ENCODE measurements around the gene WDR62. TPM values are rescaled to one million over a fixed set of nuclear protein-coding genes. Genes with fewer than 3 reads are reported as not detected.

The WDR62 gene
- total and polyA plus RNA-seq, 2 of the 8 experiments (the other 6 are each of a cell fraction or from before 2014, with no cell fraction given) = 28.2 to 39.5 TPM

DNA sequence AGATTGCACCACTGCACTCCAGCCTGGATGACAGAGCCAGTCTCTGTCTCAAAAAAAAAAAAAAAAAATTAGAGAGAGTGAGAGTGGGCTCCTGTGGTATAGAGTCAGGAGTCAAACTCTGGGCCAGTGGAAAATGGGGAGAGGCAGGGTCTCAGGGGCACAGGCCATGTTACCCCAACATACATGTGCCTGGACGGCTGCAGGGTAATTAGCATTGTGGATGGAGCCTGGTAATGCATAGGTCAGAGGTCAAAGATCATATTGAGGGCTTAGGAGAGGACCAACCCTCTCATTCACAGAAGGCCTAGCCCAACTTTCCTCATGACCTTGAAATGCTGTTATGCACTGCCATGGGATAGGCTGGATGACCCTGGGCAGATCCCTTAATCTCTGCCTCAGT is 29.2 kb upstream of the WDR62 start (continued):
- TF ChIP-seq, protein P1, sequence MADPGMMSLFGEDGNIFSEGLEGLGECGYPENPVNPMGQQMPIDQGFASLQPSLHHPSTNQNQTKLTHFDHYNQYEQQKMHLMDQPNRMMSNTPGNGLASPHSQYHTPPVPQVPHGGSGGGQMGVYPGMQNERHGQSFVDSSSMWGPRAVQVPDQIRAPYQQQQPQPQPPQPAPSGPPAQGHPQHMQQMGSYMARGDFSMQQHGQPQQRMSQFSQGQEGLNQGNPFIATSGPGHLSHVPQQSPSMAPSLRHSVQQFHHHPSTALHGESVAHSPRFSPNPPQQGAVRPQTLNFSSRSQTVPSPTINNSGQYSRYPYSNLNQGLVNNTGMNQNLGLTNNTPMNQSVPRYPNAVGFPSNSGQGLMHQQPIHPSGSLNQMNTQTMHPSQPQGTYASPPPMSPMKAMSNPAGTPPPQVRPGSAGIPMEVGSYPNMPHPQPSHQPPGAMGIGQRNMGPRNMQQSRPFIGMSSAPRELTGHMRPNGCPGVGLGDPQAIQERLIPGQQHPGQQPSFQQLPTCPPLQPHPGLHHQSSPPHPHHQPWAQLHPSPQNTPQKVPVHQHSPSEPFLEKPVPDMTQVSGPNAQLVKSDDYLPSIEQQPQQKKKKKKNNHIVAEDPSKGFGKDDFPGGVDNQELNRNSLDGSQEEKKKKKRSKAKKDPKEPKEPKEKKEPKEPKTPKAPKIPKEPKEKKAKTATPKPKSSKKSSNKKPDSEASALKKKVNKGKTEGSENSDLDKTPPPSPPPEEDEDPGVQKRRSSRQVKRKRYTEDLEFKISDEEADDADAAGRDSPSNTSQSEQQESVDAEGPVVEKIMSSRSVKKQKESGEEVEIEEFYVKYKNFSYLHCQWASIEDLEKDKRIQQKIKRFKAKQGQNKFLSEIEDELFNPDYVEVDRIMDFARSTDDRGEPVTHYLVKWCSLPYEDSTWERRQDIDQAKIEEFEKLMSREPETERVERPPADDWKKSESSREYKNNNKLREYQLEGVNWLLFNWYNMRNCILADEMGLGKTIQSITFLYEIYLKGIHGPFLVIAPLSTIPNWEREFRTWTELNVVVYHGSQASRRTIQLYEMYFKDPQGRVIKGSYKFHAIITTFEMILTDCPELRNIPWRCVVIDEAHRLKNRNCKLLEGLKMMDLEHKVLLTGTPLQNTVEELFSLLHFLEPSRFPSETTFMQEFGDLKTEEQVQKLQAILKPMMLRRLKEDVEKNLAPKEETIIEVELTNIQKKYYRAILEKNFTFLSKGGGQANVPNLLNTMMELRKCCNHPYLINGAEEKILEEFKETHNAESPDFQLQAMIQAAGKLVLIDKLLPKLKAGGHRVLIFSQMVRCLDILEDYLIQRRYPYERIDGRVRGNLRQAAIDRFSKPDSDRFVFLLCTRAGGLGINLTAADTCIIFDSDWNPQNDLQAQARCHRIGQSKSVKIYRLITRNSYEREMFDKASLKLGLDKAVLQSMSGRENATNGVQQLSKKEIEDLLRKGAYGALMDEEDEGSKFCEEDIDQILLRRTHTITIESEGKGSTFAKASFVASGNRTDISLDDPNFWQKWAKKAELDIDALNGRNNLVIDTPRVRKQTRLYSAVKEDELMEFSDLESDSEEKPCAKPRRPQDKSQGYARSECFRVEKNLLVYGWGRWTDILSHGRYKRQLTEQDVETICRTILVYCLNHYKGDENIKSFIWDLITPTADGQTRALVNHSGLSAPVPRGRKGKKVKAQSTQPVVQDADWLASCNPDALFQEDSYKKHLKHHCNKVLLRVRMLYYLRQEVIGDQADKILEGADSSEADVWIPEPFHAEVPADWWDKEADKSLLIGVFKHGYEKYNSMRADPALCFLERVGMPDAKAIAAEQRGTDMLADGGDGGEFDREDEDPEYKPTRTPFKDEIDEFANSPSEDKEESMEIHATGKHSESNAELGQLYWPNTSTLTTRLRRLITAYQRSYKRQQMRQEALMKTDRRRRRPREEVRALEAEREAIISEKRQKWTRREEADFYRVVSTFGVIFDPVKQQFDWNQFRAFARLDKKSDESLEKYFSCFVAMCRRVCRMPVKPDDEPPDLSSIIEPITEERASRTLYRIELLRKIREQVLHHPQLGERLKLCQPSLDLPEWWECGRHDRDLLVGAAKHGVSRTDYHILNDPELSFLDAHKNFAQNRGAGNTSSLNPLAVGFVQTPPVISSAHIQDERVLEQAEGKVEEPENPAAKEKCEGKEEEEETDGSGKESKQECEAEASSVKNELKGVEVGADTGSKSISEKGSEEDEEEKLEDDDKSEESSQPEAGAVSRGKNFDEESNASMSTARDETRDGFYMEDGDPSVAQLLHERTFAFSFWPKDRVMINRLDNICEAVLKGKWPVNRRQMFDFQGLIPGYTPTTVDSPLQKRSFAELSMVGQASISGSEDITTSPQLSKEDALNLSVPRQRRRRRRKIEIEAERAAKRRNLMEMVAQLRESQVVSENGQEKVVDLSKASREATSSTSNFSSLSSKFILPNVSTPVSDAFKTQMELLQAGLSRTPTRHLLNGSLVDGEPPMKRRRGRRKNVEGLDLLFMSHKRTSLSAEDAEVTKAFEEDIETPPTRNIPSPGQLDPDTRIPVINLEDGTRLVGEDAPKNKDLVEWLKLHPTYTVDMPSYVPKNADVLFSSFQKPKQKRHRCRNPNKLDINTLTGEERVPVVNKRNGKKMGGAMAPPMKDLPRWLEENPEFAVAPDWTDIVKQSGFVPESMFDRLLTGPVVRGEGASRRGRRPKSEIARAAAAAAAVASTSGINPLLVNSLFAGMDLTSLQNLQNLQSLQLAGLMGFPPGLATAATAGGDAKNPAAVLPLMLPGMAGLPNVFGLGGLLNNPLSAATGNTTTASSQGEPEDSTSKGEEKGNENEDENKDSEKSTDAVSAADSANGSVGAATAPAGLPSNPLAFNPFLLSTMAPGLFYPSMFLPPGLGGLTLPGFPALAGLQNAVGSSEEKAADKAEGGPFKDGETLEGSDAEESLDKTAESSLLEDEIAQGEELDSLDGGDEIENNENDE (IDR thresholded peaks at IDR 0.05; ENCODE audit: insufficient replicate concordance, low read length) = no peak
- TF ChIP-seq RBBP5 (IDR thresholded peaks at IDR 0.05; ENCODE audit: borderline replicate concordance, low read depth, low read length) = no peak
